ENCODE measurements around the gene STAC3.

The STAC3 gene

DNA sequence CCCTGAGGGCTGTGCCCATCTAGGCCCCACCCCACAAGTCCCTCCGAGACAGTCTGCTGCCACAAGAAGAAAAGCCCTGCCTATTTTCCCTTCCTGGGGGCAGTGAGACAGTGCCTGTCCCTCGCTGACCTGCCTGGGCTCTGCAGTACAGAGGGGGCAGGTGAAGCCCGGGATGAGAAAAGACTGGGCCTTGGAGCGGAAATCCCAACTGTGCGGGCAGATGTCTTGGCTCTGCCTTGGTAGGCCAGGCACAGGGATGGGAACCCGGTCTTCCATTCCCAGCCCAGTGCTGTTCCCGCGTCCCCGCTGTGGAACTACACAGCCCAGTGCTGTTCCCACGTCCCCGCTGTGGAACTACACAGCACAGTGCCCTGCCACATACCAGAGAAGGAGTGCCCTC, 47.2 kb downstream of the STAC3 start:
- Histone ChIP-seq H3F3A (ENCODE audit: insufficient read depth, low read length) (no peaks in the 10 kb centered on the region), H3K27ac (ENCODE audit: low read length) (no peak overlapping the region), H3K9me3 (replicated peaks; ENCODE audit: insufficient read depth, low read length) (no peaks in the 10 kb centered on the region), H3K9me2 (replicated peaks; ENCODE audit: insufficient read depth, low read length) (no peaks in the 10 kb centered on the region), H3K4me2 (ENCODE audit: low read depth, low read length) (no peak overlapping the region), H3K9ac (ENCODE audit: low read length) (no peak overlapping the region), H3K4me1 (ENCODE audit: low read length) (no peaks in the 10 kb centered on the region), H4K20me1 (ENCODE audit: insufficient read depth, low read length) (no peaks in the 10 kb centered on the region), H3K4me3 (ENCODE audit: low read length) (no peak overlapping the region), H3K79me2 (ENCODE audit: low read length) (no peaks in the 10 kb centered on the region), H2AFZ (ENCODE audit: low read length) (no peak overlapping the region), H3K27me3 (replicated peaks; ENCODE audit: insufficient read depth, low read length) (peaks cover 88% of the 10 kb centered on the region), H3K36me3 (replicated peaks; ENCODE audit: insufficient read depth, low read length) (no peaks in the 10 kb centered on the region)
- no peak for DNase-seq
- TF ChIP-seq EZH2phosphoT487 (IDR thresholded peaks at IDR 0.05; ENCODE audit: low read length) (no peak), EZH2 (optimal IDR thresholded peaks at IDR 0.05; ENCODE audit: low read depth, low read length) (no peak)
- TF ChIP-seq, protein P1, sequence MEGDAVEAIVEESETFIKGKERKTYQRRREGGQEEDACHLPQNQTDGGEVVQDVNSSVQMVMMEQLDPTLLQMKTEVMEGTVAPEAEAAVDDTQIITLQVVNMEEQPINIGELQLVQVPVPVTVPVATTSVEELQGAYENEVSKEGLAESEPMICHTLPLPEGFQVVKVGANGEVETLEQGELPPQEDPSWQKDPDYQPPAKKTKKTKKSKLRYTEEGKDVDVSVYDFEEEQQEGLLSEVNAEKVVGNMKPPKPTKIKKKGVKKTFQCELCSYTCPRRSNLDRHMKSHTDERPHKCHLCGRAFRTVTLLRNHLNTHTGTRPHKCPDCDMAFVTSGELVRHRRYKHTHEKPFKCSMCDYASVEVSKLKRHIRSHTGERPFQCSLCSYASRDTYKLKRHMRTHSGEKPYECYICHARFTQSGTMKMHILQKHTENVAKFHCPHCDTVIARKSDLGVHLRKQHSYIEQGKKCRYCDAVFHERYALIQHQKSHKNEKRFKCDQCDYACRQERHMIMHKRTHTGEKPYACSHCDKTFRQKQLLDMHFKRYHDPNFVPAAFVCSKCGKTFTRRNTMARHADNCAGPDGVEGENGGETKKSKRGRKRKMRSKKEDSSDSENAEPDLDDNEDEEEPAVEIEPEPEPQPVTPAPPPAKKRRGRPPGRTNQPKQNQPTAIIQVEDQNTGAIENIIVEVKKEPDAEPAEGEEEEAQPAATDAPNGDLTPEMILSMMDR (IDR thresholded peaks at IDR 0.05; ENCODE audit: low read length) = no peak

DNA sequence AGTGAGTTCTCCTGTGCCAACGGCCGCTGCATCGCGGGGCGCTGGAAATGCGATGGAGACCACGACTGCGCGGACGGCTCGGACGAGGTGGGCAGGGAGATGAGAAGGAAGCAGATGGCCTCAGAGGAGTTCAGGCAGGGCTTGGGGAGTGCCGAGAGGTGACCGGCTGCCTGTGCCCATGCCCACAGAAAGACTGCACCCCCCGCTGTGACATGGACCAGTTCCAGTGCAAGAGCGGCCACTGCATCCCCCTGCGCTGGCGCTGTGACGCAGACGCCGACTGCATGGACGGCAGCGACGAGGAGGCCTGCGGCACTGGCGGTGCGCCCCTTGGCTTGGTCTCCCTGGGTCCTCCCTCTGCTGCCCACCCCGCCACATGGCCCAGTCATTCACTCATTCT, 47.8 kb downstream of the STAC3 start:
- no peak for TF ChIP-seq EZH2phosphoT487 (IDR thresholded peaks at IDR 0.05; ENCODE audit: low read length)
- TF ChIP-seq, protein P1 (IDR thresholded peaks at IDR 0.05; ENCODE audit: low read length) = no peak
- no peak for TF ChIP-seq EZH2 (optimal IDR thresholded peaks at IDR 0.05; ENCODE audit: low read depth, low read length)
- no peak for DNase-seq
- no peaks in the 10 kb centered on the region for H3K36me3 ChIP-seq (replicated peaks; ENCODE audit: insufficient read depth, low read length)

DNA sequence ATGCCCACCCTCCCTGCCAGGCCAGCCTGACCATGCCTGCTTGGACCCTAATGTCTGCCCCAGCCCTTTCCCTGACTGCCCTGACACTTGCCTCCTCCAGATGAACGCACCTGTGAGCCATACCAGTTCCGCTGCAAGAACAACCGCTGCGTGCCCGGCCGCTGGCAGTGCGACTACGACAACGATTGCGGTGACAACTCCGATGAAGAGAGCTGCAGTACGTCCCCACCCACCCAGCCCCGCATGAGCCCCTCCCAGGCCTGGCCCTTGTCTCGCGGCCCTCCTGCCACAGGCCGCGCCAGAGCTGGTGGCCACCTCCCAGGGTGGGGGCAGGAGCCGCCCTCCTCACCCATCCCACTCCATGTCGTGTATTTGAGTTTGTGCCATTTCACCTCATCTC, 48.7 kb downstream of the STAC3 start:
- H3K9ac ChIP-seq (ENCODE audit: low read length) = no peak overlapping the region
- TF ChIP-seq, protein P1 (IDR thresholded peaks at IDR 0.05; ENCODE audit: low read length) = no peak
- TF ChIP-seq EZH2 (optimal IDR thresholded peaks at IDR 0.05; ENCODE audit: low read depth, low read length) (no peak), EZH2phosphoT487 (IDR thresholded peaks at IDR 0.05; ENCODE audit: low read length) (no peak)
- no peak overlapping the region for H3K4me3 ChIP-seq (ENCODE audit: low read length)
- DNase-seq = no peak
- H3F3A ChIP-seq (ENCODE audit: insufficient read depth, low read length) = no peaks in the 10 kb centered on the region
- H4K20me1 ChIP-seq (ENCODE audit: insufficient read depth, low read length) = no peaks in the 10 kb centered on the region
- H3K27ac ChIP-seq (ENCODE audit: low read length) = no peak overlapping the region
- peaks cover 88% of the 10 kb centered on the region for H3K27me3 ChIP-seq (replicated peaks; ENCODE audit: insufficient read depth, low read length)
- H3K79me2 ChIP-seq (ENCODE audit: low read length) = no peaks in the 10 kb centered on the region
- H2AFZ ChIP-seq (ENCODE audit: low read length) = no peak overlapping the region
- H3K4me1 ChIP-seq (ENCODE audit: low read length) = no peaks in the 10 kb centered on the region
- H3K36me3 ChIP-seq (replicated peaks; ENCODE audit: insufficient read depth, low read length) = no peaks in the 10 kb centered on the region
- no peaks in the 10 kb centered on the region for H3K9me3 ChIP-seq (replicated peaks; ENCODE audit: insufficient read depth, low read length)
- no peak overlapping the region for H3K4me2 ChIP-seq (ENCODE audit: low read depth, low read length)
- no peaks in the 10 kb centered on the region for H3K9me2 ChIP-seq (replicated peaks; ENCODE audit: insufficient read depth, low read length)

More for the DNA sequence above, 47.8 kb downstream of the STAC3 start:
- Histone ChIP-seq H3K27me3 (replicated peaks; ENCODE audit: insufficient read depth, low read length) (peaks cover 88% of the 10 kb centered on the region), H3K27ac (ENCODE audit: low read length) (no peak overlapping the region), H3K9me3 (replicated peaks; ENCODE audit: insufficient read depth, low read length) (no peaks in the 10 kb centered on the region), H3K4me1 (ENCODE audit: low read length) (no peaks in the 10 kb centered on the region), H3K4me2 (ENCODE audit: low read depth, low read length) (no peak overlapping the region), H3F3A (ENCODE audit: insufficient read depth, low read length) (no peaks in the 10 kb centered on the region), H3K4me3 (ENCODE audit: low read length) (no peak overlapping the region), H4K20me1 (ENCODE audit: insufficient read depth, low read length) (no peaks in the 10 kb centered on the region), H3K79me2 (ENCODE audit: low read length) (no peaks in the 10 kb centered on the region), H2AFZ (ENCODE audit: low read length) (no peak overlapping the region), H3K9ac (ENCODE audit: low read length) (no peak overlapping the region), H3K9me2 (replicated peaks; ENCODE audit: insufficient read depth, low read length) (no peaks in the 10 kb centered on the region)

All from MM.1S (cell line).